Activated T-cell treated with anti-CD3 and anti-CD28 coated beads for 4 hours (primary cell): ENCODE results near the gene SCAP.

Experiments used
- DNase-seq: peaks from one replicate; pipeline ENCODE4 v3.0.0-alpha.2; 2020

Gene SCAP

DNA sequence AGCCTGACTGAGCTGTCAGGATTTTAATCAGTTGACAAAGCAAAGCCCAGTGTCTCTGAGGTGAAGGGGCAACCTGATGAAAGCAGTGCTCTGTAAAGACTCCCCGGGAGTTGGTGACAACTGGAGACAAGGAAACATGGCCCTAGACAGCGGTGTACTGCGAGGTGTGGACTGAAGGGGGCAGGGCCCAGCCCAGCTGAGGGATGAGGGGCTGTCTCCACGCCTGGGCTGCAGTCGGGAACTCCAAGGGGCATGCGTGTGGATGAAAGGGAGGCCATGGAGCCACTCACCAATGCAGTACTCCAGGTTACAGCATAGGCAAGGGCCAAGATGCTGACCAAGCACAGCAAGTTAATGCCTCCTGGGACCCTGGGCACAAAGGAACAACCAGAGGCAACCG, 45.1 kb downstream of the SCAP start:
- no peak for DNase-seq

- DNase-seq, result no peak
Observed at GRCh38 chr3:47429476-47430270, 46.1 kb downstream of the SCAP start.

DNA sequence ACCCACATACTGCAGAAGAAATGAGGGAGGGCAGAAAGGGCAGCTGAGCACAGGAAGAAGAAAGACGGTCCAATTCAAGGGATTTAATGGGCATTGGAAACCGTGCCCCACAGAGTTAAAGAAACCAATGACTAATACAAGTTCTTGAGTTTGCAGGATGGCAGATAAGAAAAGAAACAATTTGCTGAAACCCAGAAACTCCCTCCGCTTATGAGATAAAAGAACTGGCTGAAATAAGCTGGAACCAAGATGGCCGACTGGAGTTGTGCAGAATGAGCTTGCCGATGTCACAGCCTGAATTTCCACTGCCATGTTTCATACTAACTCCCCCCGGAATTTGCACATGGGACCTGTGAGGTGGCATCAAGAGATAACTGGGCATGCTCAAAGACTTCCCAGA, 47.1 kb downstream of the SCAP start:
- DNase-seq, result no peak

DNA sequence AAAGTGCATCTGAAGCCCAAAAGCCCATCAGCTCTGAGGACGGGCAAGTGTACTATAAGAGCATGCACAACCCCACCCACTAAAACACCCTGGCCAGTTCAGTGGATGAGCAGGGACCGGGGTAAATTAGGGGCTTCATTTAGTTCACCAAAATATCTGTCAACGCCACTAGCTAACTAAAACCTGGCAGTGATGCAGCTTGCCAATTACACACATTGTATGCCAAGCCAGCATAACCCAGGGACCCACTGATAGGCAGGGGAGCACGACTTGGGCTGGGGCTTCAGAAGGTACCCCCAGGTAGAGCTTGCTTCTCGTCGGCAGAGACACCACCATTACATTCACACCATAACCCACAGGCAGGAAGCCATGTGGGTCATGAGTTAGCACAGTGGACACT, 47.9 kb downstream of the SCAP start:
- no peak for DNase-seq

DNA sequence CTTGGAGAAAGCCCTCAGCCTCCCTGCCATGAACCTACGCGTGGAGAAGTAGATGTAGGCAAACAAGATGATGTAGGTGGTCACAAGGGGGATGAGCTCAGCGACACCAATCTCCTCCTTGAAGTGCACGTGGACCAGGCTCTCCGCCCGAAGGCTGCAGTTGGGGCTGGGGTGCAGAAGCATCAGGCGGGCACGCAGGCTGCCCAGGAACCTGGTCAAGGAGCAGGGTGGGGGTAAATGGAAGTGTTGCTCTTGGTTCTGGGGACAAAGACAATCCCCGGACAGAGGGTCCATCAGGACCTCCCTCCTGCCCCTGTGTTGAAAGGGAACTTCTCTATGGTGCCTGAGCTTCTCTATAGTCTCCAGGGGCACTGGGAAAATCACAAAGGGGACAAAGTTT, 49.8 kb downstream of the SCAP start:
- no peak for DNase-seq

DNA sequence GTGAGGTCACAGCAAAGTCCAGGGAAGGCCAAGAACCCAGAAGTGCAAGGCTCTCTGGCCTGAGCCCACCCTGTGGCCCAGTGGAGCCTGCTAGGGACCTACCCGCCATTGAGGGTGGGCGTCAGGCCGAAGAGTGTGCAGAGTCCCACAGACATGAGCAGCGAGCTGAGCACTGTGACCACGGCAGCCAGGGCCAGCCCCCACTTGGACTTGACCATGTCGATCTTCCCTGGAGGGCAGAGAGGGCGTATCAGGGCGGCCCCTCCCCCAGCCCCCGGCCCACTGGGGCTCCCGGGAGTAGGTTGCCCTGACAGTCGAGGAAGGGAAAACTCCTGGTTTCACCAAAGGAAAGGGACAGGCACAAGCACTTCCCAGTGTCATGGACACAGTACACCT, 50.4 kb downstream of the SCAP start:
- no peak for DNase-seq

GRCh38 chr3:47424434-47425382, 51.0 kb downstream of the SCAP start:
- no peak for DNase-seq

- no peak for DNase-seq
Observed at GRCh38 chr3:47423548-47424145, 52.1 kb downstream of the SCAP start.

- DNase-seq, result no peak
Observed at GRCh38 chr3:47422743-47423142, 53.0 kb downstream of the SCAP start.

- no peak for DNase-seq
Observed at GRCh38 chr3:47421741-47422649, 53.7 kb downstream of the SCAP start.

DNA sequence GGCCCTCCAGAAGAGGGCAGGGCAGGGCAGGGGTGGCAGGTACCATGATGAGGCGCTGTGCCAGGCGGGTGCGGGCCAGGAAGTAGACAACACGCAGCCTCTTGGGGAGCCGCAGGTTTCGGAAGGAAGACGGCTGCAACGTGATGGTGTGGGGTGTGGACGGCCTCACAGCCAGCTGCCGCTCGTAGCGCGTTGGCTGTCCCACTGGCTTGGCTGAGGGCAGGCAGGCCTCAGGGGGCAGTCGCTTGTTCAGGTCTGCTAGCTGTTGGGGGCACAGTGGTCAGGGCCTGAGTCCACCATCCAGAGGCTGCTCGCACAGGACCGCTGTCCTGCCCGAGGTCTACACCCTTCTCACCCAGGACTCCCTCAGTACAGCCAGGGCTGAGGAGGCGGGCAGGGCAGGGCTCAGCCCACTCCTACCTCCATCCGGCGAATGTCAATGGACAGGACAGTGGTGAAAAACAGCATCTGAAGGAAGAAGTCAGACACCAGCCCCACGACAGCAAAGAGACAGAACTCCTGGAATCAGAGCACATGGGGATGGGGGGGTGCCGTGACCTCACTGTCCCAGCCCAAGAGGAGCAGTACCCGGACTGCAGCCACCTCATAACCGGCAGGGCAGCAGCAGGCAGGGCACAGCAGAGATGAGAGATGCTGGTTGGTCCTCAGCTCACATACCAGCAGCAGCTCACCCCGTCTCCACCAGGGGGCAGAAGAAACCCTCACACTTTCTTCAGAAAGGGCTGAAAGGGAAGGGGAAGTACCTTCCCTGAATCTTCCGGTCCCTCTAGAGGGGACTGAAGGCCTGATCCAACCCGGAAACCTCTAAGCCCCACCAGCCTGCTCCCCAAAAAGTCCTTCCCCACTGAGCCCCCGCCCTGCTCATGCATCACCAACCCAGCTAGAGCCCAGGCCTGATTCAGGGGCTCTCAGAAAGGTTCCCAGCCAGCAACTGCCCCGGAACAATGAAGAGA, 54.9 kb downstream of the SCAP start:
- peak; percentile 84 for DNase-seq

DNA sequence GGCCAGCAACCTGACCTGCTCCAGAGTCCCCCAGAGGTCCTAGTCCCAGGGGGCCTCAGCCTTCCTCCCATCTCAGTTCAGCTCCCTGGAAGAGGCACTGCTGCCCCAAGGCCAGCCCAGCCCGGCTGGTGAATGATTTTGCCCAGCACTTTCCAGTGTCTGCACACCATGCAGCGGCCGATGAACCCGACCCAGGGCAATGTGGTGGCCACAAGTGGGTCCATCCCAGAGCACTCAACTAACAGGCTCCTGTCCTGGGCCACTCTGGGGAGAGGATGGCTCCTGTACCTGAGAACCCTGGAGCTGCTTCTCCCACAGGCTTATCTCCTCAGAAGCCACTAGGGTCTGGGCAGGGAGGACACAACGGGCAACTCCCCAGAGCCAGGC, 55.7 kb downstream of the SCAP start:
- no peak for DNase-seq

DNA sequence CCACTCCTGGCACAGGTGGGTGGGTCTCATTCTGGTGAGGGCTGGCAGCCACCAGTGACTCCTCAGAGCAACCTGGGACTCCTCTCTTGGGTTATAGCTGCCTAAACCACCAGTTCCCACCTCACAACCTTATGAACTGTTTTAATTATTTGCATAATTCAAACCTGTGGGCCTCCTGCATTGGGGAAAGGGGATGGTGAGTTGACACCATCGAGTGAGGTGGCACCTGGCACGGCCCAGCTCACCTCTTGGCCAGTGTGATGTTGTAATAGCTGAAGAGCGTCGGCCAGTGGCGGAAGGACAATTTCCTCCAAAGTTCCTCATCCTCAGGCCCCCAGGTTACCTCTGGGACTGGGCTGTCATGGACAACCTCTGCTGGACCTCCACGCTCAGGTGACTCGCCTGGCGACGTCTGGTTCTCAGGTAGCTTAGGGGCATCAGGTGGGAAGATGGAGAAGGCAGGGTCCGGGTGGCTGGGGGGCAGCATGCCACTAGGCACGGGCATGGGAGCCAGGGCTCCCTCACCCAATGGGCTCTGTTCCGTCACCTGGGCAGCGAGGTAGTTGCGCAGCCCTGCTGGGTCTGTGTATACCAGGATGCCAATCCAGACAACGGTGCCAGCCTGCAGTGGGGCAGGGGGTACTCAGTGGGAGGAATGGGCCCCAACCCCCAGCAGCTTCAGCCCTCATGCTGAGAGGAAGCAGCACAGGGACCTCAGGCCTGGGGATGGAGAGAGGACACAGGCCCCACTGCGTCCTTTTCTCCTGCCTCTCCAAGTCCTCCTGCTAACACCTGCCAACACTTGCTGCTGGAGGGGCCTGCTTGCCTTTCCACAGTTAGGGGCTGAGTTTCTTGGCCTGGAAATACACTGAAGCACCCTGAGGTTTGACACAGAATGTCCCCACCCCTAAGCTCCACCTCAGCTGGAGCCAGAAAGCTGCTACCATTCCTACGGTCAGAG, 56.4 kb downstream of the SCAP start:
- DNase-seq, result no peak

GRCh38 chr3:47418167-47419082, 57.3 kb downstream of the SCAP start:
- DNase-seq, result no peak

DNA sequence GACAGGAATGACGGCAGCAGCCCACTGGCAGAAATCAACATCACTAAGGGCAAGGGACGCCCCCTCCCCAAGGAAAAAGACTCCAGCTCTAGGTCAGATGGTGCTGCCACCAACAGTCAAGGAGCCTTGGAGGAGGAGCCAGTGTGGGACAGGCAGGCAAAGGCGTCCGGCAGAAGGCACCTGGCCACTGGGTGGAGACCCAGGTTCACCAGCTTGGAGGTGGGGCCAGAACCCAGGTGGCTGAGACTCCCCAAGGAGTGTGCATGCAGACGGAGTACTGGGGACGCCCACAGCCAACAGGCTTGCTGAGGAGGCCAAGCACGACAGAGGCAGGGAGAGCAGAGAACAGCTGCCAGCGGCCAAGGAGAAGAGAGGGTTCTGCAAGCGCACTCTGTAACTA, 59.7 kb downstream of the SCAP start:
- DNase-seq, result no peak

DNA sequence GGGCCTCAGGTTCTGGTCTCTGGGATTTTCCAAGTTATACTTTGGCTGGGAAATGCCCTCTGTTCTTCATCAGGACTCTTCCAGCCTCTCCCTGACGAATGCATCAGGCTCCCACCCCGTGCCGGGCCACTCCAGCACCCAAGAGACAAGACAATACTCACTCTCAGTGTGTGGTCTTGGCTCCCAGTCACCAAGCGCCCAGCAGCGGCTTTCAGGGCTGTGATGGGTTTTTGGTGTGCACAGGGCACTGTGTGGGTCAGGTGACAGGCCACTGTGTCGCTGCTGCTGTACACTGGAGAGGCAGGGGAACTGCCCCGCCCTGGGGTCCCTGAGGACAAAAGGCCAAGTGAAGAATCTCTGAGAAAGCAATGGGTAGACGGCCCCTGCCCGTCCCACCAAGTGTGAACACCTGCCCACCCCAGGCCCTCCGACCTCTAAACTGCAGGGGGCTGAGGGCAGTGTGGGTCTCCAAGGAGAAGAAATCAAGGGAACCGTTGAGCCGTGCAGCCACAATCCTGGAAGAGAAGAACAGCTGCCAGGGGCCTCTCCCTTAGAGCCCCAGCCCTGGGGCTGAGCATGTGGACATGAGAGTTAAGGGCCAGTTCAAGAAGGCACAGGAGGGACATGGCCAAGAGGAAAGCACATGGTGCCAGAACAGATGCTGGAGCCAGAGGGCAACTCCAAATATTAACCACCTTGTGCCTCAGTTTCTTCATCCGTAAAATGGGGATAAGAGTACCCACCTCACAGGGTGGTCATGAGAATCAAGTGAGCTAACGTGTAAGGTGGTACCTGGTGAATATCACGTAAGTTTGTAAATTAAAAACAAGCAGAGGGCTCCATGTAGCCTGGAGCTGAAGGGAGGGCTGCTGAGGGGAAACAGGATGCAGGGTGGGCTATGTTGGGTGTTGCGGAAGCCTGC, 60.8 kb downstream of the SCAP start:
- DNase-seq, result no peak

DNA sequence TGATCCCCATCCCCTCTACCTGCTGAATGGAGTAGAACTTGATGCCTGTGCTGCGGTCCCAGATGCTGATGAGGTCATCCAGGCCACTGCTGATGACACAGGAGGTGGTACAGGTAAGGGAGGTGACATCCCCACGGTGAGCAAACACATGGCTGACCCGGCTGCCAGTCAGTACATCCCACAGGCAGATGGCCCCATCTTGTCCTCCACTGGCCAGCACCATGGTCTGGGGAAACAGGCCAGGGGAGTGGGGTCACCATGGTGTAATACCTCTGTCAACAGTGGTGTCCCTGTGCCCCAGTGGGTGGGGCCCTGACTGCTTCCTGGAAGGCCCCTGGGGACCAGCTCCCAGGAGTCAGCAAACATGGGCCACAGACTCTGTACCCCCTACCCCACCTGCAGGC, 61.6 kb downstream of the SCAP start:
- no peak for DNase-seq

- no peak for DNase-seq
Observed at GRCh38 chr3:47413751-47414150, 62.0 kb downstream of the SCAP start.
